Loucy (cell line): Measurements from ENCODE around the gene HOXA6.

Experiments
- CTCF ChIP-seq: fragments of 200-600 bp; sonication (generic); conservative IDR thresholded peaks from 2 replicates; pipeline ENCODE4 v1.5.1; 2014; ENCODE audit warnings: mild to moderate bottlenecking, antibody characterized with exemption, low read length
- EZH2phosphoT487 ChIP-seq: fragments of 200-600 bp; IDR thresholded peaks from 2 replicates; pipeline ENCODE4 v1.6.1; 2018; ENCODE audit warnings: antibody characterized with exemption, mild to moderate bottlenecking, moderate library complexity, borderline replicate concordance

- TF ChIP-seq CTCF (no peak), EZH2phosphoT487 (no peak)
Observed at GRCh38 chr7:27172315-27172774, 24.8 kb upstream of the HOXA6 start.
